Effector CD8-positive, alpha-beta T cell (primary cell): ENCODE measurements around the gene MPC2.
"Not testable (repeated sequence)": the region's sequence is repeated elsewhere in the genome, so short reads cannot be mapped to it uniquely, and the experiment has no call there.

Experiments
- DNase-seq: peaks from one replicate; lab custom pipeline; 2025; lab: John Stamatoyannopoulos, UW

MPC2 gene

DNA sequence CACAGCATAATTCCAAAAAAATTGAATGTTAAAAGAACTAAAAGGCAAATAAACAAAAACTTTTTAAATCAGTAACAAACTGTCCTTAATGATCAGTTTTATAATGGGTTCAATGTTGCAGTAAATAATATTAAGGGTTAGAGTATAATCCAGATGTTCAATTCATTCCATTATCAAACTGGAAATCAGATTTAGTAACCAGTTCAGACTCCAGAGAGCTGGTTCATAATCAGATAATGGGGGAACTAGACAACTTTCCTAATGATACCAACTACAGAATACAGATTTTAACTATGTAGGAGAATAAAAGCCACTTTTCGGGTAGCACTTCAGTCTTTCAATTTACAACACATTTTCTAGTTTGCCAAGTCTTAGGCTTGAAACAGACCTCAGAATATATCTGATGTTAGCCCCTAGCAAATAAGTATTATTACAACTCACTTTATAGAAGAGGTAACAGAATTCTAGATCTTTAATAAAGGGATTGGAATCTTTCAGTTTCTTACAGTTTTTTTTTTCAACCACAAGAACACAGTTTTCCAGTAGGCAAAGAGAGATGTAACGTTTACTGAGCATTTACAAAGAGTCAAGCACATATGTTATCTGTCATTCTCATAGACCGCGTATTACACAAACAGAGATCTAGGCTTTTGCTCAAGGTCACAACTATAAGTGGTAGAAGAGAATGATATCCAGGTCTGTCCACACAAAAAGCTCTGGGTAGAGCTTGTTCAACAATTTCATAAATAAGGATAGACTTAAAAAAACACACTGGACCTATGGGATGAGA, 2.3 kb downstream of the MPC2 start:
- DNase-seq: no peak

DNA sequence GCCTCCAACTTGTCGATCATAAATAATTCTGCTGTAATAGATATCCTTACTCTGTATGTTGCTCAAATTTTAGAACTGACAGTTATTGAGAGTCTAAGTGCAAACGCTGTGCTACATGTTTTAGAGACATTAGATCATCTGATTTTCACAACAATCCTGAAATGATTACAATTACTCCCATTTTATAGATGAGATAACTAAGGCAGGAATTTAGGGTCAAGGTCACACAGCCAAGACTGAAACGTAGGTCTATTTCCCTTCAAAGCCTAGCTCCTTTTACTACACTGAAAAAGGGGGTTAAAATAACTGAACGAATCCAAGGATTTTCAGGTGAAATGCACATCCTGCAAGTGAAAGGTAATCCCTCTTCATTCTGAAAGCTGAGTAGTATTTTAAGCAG, 3.1 kb downstream of the MPC2 start:
- no peak for DNase-seq

DNA sequence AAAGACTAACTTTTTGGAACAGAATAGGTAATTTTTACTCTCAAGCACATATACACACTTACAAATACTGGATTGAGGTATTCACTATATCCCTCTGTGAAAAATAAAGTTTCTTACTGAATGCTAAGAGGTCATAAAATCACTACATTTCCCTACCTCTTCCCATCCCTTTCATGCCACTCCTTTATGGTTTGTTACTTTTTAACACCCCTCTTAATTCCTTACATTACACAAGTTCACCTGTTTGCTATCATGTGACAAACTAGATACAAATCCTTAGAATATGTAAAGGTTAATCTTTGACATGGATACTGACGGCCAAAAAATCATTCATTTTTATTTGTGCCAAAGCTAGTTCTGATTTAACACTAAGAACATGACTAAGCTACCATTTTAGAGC, 7.1 kb downstream of the MPC2 start:
- no peak for DNase-seq

DNA sequence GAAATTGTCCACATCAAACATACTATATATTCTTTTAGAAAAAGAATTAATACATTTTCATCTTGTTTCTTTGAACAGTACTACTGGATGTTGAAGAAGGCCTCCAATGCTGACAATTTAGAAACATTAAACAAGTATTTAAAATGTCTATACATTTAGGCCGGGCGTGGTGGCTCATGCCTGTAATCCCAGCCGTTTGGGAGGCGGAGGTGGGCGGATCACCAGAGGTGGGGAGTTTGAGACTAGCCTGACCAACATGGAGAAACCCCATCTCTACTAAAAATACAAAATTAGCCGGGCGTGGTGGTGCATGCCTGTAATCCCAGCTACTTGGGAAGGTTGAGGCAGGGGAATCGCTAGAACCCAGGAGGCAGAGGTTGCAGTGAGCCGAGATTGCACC, 8.0 kb downstream of the MPC2 start:
- not testable (repeated sequence) for DNase-seq

DNA sequence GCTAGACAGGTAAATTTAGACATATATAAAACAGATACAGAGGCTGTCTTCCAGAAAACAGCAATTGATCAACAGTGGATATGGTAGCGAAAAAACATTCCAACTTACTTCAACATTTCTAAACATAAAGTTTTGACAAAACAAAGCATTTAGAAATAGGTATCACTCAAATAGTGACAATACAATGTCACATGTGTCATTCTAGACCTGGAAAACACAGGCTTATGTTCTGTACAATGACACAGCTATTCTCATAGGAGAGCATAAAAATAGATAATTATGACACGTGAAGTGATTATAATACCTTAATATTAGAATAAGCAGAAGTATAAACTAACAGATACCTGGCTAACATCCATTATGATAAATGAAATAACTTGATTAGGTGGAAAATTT, 8.4 kb downstream of the MPC2 start:
- no peak for DNase-seq

DNA sequence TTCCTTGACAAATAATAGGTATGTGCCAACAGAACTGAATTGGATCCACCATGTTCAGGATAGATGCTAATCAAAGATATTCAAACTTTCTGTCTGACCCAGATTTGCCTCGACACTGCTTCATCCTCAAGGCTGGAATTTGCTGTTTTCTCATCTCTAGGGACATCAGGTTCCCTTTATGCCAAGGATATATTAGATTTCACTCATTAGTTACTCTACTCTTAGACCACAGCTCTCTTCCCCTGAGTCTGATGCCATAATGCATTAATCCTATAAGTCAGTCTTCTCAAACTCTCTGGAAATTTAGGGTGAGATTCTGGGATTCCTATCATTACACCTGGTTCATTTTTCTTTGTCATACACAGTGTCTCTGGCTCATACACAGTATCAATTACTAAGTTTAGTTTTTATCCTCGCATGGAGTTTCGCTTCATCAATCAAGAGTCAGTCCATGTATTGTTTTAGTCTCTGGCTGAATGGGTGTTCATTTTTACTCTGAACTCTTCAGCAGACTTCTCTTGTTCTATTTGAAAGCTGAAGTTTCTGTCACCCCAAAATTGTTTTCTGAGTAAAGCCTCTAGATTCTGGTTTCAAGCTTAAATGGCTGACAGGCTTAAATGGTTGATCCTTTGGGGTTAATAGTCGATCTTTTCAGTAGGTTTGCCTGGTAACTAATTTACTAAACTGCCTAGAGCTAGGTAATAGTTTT, 9.7 kb downstream of the MPC2 start:
- DNase-seq: no peak

DNA sequence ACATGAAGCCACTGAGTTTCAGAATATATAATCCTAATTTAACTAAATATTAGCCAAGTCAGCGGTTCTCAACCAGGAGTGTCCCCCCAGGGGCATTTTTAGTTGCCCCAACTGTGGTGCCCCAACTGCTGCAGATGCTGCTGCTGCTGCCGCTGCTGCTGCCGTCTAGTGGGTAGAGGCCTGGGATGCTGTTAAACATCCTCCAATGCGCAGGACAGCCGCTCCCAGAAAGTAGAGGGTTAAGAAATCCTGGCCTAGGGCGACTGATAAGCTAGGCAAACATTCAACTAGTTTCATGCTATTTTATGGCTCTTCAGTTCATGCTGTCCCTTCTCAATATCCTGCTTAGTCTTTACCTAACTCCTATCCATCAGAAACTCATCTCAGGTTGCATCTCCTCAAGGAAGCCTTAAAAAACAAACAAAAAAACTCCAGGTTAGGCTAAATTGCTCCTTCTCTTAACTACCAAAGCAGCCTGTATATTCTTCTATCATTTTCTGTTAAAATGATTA, 10.3 kb downstream of the MPC2 start:
- DNase-seq: no peak

DNA sequence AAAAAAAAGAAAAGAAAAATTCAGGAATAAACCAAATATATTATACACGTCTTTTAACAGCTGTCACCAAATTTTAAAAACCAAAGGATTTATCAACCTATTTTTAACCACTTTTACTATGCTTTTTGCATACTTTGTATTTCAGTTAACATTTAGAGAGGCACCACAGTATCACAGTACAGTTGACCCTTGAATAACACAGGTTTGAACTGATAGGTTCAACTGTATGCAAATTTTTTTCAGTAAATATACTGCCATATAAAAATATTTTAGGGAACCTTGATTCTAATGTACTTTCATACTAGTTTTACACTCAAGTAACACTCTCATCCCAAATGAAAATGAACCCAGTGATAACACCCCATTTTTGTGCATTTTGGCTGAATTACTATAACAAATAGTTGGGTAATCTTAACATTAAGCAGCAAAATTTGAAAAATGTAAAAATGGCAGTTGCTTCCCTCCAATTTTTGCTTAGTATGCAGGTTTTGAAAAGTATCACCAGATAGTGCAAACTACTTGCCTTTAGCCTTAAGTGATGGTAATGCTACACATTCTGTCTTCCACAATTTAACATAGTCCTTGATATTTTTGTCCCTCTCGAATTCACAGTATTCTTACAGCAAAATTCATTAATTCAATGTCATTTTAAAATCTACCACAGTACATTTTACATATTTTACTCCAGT, 12.2 kb downstream of the MPC2 start:
- no peak for DNase-seq

DNA sequence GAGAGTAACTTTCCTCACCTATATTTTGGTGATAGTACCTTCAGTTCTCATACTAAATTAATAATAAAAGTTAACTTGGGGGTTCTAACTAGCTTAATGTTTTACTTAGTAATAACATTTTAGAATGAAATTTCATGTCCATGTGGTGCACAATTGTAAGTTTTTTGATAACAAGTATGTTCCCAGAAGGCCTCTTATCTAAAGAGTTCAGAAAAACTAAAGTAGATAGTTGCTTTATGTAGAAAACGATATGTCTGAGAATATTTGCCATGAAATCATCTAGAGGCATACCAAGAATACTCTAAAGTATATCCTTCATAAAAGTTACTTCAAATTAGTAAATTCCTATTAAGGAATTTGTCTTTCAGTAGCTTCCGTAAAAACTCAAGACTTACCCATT, 12.8 kb downstream of the MPC2 start:
- no peak for DNase-seq

DNA sequence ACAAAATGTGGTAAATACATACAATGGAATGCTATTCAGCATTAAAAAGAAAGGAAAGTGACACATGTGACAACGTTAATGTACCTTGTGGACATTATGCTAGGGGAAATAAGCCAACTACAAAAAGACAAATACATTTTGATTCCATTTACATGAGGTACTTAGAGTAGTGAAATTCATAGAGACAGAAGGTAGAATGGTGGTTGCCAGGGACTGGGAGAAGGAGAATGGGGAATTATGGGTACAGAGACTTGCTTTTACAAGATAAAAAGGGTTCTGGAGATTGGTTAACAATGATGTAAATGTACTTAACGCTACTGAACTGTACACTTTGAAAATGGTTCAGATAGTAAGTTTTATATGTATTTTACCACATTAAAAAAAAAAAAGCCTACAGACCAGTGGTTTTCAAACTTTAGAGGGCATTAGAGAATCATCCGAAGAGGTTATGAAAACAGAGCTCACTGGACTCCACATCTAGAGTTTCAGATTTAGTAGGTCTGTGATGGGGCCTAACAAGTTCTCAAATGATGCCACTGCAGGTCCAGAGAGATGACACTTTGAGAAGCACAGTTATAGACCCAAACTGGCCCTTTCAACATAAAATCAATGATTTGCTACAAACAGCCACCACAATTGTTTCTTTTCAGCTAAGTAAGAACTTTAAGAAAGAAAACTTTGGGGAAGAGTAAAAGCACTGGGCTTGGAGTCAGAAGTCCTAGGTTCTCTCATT, 13.4 kb downstream of the MPC2 start:
- DNase-seq: no peak

DNA sequence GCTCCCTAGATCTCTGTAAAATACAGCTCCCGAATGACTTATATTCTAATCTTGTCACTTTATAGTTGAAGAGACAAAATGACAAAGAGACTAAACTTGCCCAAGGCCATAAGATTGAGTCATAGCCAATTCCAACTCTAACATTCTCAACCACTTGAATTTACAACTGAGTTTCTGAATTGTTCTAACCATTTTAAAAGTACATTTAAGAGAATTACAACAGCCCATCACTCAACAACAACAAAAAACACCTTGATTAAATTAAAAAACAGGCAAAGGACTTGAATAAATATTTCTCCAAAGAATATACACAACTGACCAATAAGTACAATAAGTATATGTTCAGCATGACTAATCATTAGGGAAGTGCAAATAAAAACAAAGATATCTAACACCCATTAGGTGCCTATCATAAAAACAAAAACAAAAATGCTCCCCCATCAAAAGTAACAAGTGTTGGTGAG, 14.2 kb downstream of the MPC2 start:
- no peak for DNase-seq

DNA sequence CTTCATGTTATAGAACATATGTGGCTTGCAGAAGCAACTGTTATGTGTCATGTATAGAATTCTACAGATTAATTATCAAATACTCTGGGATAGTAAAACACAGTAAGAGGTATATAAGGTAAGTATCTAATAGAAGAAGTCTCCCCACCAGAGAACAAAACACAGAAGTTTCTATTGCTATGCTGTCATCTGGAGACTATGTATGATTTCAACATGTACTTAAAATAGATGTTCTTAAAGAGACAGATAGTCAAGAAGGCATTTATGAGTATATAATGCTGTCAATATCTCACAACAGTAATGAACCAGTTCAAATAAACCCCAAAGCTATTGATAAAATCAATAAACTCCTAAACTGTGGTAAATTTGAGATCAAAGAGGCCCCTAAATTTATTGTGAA, 14.8 kb downstream of the MPC2 start:
- no peak for DNase-seq

DNA sequence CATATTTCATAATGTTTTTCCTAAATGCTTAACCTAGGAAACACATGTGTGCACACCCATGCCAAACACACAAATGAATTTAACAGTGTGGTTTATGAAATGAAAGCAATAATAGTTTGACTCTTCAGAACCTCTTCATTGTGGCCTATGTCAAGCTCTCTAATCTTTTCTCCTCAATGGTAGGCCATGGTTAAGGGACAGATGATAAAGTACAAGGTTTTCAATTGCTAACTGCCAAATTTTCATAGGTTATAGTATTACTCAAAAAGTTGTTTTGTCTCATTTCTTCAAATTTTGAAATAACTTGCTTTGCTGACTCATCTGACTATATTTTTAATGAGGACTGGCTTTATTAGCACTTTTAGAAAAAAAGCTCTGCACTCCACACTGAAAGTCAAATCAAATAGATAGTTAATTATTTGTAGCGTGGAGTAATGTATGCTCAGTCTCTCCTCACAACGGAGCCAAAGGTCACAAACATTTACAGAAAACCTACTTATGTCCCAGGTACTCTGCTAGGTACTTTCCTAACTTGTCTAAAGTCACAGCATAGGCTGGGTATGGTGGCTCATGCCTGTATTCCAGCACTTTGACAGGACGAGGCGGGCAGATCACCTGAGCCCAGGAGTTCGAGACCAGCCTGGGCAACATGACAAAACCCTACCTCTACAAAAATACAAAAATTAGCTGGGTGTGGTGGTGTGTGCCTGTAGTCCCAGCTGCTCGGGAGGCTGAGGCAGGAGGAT, 19.9 kb downstream of the MPC2 start:
- DNase-seq: no peak

DNA sequence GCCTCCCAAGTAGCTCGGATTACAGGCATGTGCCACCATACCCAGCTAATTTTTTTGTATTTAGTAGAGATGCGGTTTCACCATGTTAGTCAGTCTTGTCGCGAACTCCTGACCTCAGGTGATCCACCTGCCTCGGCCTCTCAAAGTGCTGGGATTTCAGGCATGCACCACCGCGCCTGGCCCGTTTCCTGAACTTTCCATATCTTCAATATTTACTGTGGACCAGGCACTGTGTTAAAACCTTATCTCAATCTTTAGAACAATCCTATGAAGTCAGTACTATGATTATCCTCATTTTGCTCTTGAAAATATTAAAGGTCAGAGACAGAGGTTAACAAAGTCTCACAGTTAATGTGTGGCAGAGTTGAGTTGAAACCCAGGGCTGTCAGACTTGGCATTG, 21.3 kb downstream of the MPC2 start:
- no peak for DNase-seq

DNA sequence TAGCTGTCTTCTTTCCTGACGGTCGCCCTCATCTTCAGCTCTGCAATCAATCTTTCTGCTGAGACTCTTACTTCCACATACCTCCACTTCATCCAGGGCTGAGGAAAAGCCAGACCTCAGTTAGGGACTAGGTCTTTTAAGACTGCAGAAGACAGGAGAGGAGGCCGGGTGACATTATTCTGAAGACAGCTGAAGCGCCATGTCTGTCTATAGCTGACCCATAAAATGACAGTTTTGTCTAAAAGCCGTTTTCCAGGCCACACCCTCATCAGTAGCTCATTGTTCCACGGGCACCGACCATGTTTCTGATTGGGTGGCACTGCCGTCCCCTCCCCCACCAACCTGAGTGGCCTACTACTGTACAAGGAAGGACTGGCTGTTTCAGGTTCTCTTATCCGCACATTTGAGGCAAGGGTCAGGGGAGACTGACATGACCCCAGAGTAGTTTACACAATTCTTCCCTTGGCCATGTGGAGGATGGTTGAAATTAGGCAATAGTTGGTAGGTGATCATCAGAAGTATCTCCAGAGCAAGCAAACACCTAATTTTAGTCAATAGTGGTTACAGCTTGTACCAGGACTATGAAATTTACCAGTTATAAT, 22.9 kb downstream of the MPC2 start, which contains the start of gene ADCY10:
ADCY10 (minus strand) TSS at position 240 of the 602 bp plus-strand sequence. CDS start 8,994 bp downstream, outside the sequence.
- DNase-seq: no peak

DNA sequence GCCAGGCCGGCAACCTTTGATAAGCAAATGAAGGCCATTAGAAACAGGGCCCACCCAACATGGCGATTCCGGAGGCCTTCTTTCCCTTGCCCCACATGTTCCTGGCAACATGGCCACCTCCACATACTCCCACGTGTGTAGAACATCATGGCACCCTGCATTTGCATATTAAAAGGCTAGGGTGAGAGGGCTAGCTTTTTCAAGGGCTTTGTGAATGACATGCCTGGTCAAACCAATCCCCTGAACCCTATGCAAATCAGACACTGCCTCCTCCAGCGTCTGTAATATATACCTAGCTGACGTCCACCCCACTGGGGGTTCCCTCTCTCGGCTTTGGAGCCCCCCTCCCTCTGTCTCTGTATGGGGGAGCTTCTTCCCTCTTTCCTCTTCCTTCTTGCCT, 24.6 kb downstream of the MPC2 start:
- no peak for DNase-seq

DNA sequence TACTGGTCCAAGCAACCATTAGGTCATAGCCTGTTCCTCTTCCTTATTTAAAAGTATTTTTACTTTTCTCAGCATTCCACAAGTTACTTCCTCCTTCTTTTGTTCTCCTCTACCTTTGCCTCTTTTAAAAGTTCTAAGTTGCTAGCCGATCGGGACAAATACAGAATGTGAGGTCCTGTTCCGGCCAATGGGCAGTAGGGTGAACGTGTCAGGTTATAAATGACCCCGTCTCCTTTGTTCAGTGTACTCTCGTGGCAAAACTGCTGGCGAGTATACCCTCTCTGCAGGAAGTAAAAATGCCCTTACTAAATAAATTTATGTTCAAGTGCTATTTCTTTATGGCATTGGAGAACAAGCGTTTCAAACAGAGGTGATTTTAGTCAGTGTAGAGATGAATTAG, 25.5 kb downstream of the MPC2 start:
- no peak for DNase-seq

DNA sequence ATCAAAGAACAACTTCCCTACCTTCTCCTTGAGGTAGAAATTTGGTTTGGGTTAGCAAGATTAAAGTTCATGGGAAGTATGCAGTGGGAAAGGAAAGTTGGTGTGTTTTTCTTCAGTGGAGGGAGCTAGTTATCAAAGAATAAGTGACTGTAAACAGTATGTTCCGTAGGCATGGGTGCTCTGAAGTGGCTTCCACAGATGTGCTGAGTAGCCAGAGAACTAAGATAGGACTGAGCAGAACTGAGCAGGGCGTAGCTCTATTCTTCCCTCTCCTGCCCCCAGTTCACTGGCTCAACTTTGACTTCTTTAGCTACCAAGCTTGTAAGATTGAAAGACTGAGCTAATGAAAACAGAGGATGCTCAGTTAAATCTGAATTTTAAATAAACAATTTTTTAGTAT, 26.3 kb downstream of the MPC2 start:
- DNase-seq: no peak

DNA sequence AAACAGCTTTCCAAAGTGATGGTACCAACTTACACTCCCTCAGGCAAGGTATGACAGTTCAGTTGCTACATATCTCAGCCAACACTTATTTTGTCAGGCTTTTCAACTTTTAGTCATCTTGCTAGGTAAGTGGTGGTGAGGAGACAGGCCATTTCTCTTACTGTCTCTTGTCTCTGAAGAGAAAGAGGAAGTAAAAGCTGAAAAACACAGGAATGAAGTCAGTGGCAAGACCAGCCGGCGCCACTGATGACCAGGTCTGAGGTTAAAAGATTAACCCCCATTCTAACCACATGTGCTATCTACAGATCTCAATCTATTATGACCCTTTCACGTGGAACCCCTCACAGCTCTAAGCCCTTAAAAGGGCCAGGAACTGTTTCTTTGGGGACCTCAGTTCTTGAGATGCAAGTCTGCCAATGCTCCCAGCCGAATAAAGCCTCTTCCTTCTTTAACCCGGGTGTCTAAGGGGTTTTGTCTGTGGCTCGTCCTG, 27.1 kb downstream of the MPC2 start:
- DNase-seq: no peak

DNA sequence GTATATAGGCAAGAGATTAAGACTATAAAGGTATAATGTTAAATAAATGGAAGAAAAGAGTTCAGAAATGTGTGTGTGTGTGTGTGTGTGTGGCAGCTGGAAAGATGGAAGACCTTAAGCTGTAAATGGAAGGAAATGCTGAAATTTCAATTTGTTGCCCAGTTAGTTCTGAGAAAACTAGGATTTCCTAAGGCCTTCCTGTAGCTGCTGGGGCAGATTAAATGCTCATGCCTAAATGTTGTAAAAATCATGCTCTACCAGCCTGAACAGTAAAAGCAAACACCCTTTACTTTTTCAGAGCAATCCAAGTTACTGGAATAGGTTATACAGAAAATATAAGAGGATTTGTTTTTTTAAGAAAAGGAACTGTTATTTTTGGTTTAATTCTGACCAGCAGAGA, 31.2 kb downstream of the MPC2 start:
- DNase-seq: no peak

DNA sequence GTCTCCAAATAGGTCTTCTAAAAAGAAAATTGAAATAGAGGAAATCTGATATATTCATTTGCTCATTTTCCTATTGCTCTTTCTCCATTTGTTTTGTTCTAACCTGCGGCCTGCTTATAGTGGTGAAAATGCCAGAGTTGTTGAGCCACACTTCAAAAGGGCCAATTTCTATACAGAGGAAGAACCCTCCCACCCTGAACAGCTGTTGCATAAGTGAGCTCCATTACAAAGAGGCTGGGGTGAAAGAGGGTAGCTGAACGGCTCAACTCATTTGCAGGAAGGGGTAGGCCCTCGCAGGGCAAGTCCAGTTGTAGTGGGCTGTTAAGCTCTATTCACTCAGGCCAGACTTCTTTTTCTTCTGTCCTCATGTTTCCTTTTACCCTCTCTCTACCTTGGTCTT, 31.7 kb downstream of the MPC2 start:
- no peak for DNase-seq
